Measurements from ENCODE around the gene IL27RA. TPM values are rescaled to one million over a fixed set of nuclear protein-coding genes. Genes with fewer than 3 reads are reported as not detected.

IL27RA gene
- total and polyA plus RNA-seq, 2 of the 4 experiments (the other 2 are of a cell fraction), result 2.9 to 5.1 TPM

DNA sequence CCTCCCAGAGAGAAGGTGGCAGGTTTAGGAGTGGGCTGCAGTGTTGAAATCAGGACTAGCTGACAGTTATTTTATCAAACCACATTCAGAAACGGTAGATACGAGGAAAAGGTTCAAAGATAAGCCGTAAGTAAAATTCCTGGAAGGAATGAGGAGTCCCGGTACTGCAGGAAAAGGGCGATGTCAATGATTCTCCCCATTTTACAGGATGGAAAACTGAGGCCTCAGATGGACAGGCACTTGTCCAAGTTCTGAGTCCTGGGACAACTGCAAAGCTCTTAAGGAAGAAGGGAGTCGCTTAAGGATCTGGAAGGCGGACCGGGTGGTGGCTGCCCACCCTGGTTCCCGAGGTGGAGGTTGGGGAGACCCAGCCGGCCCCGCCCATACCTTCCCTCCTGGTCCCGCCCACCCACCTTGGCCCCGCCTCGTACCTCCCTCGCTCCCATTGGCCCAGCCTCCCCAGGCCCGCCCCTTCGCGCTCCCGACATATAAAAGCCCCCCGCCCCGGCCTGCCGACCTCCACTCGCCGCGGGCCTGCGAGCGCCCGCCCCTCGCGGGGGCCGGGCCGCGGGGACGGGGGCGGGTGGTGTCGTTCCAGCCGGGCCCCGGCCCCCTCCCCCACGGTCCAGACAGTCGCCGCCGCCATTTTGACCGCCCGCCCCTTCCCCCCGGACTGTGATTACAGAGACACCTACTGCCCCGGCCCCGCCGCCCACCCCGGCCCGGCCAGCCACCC, 26.0 kb upstream of the IL27RA start (continued):
- TF ChIP-seq, protein P1, sequence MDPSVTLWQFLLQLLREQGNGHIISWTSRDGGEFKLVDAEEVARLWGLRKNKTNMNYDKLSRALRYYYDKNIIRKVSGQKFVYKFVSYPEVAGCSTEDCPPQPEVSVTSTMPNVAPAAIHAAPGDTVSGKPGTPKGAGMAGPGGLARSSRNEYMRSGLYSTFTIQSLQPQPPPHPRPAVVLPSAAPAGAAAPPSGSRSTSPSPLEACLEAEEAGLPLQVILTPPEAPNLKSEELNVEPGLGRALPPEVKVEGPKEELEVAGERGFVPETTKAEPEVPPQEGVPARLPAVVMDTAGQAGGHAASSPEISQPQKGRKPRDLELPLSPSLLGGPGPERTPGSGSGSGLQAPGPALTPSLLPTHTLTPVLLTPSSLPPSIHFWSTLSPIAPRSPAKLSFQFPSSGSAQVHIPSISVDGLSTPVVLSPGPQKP (IDR thresholded peaks at IDR 0.05; ENCODE audit: borderline replicate concordance, low read depth, low read length), result no peak

DNA sequence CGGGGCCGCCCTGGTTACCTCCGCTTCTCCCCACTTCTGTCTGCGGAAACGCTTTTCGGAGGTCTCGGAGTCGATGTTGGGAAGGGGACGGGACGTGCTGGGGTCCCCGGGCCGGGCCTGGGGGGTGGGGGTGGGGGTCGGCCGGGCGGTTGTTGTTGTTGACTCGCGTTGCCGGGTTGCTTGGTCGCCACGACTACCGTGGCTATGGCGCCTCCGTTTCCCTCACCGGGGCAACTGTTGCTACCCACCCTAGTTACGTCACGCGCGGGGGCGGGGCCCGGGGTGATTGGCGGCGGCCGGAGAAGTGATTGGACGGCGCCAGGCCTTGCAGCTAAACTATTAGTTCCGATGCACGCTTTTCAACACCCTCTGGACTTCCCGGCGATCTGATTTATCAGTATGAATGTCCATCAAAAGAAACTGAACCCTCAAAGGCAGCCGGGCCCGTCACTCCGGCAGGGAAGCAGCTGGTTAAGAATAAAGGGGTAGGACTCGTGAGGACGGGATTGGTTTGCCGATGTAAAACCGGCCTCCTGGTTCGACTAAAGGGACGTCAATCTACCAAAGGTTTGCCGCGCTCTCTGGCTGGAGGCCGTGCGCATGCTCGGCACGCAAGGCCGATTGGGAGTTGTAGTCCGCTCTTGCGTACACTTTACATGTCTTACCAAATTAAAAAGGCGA, 25.3 kb upstream of the IL27RA start, which contains the start of gene RFX1:
RFX1 (minus strand) TSS at position 236 of the 681 bp plus-strand sequence. CDS start 12,477 bp downstream, outside the sequence.
- Histone ChIP-seq H2AFZ (replicated peaks; ENCODE audit: low read length, poor library complexity) (peak within 1 kb of the TSS; percentile 98), H2AK5ac (ENCODE audit: low read depth, low read length) (peak within 1 kb of the TSS; percentile 91), H3K9me3 (ENCODE audit: control insufficient read depth, insufficient read depth, low read length) (no peaks in the 10 kb centered on the region), H3K4me3 (ENCODE audit: insufficient read depth, low read depth, low read length) (peak within 1 kb of the TSS; percentile 54), H2BK20ac (ENCODE audit: low read depth, low read length) (peak within 1 kb of the TSS; percentile 34; the same call in 1 of the 2 replicates), H3K14ac (replicated peaks; ENCODE audit: low read depth, low read length) (peak within 1 kb of the TSS; percentile 84), H2BK5ac (ENCODE audit: low read depth, low read length, poor library complexity, severe bottlenecking) (peak within 1 kb of the TSS; percentile 81), H4K20me1 (ENCODE audit: insufficient read depth, low read length) (peaks cover 9% of the 10 kb centered on the region), H2BK120ac (ENCODE audit: low read depth, low read length) (peak within 1 kb of the TSS; percentile 75), H4K91ac (ENCODE audit: insufficient read depth, low read depth, low read length) (peak within 1 kb of the TSS; percentile 78), H3K9ac (ENCODE audit: low read depth, low read length) (peak within 1 kb of the TSS; percentile 51), H3K23ac (ENCODE audit: low read depth, low read length) (peak within 1 kb of the TSS; percentile 83), H4K8ac (ENCODE audit: low read depth in 2 of 2, low read length in 2 of 2) (peak within 1 kb of the TSS; percentile 62 to 97), H3K9me1 (ENCODE audit: insufficient read depth, low read length) (peaks cover 5% of the 10 kb centered on the region; the same call in 1 of the 2 replicates), H2AK9ac (replicated peaks; ENCODE audit: low read depth, low read length, poor library complexity) (peak within 1 kb of the TSS; percentile 95), H2BK15ac (ENCODE audit: low read depth, low read length) (peak within 1 kb of the TSS; percentile 61; the same call in 1 of the 3 replicates), H3K4me2 (ENCODE audit: low read depth, low read length) (peak within 1 kb of the TSS; percentile 49), H3K56ac (ENCODE audit: extremely low read depth, insufficient read depth, low read length) (0 out of 2 replicates have a peak within 1 kb of the TSS, but pooled peaks have one; percentile 54), H3K27ac (ENCODE audit: insufficient read depth, low read length) (peak within 1 kb of the TSS; percentile 74), H3K4ac (ENCODE audit: low read depth, low read length) (peak within 1 kb of the TSS; percentile 90), H3K18ac (ENCODE audit: low read depth, low read length) (peak within 1 kb of the TSS; percentile 54; the same call in 1 of the 2 replicates), H3K4me1 (ENCODE audit: control insufficient read depth, insufficient read depth, low read length) (peaks cover 4% of the 10 kb centered on the region; the same call in 1 of the 2 replicates), H3K27me3 (ENCODE audit: control insufficient read depth, insufficient read depth, low read length) (no peaks in the 10 kb centered on the region), H4K5ac (ENCODE audit: low read depth, low read length) (peak within 1 kb of the TSS; percentile 51), H3K79me1 (ENCODE audit: low read depth in 1 of 2, low read length in 2 of 2) (peaks cover 3 to 25% of the 10 kb centered on the region in 2 experiments), H3K36me3 (ENCODE audit: control insufficient read depth, insufficient read depth, low read length) (no peaks in the 10 kb centered on the region)
- intact Hi-C loops (cut with micrococcal nuclease) (no loop called here), dilution Hi-C loops (cut with HindIII; ENCODE audit: low sequenced_read_pairs, unreplicated experiment) (no loop called here), in situ Hi-C loops (cut with MboI; ENCODE audit: low sequenced_read_pairs) (no loop called here)
- BruUV-seq (replicated peaks), result no TSS peak
- ChIA-PET POLR2A (ENCODE audit: unreplicated experiment) (interaction anchor here (0.5 to 0.7 kb wide), 2 partner anchors 13 to 20 kb away, joined by 4 to 5 read pairs; no protein-coding TSS in a partner anchor), CTCF (no interaction called here)
- ATAC-seq (ENCODE audit: low read depth) (peak; percentile 89), DNase-seq (peak; percentile 100)
- WGBS, 2 experiments (ENCODE audit: extremely low coverage in 2 of 2, insufficient read length in 1 of 2), result 0% methylated on average over 7 of the region's 58 CpGs; no CpG with 5 or more reads in 1 of the 2 experiments
- TF ChIP-seq MAFK (IDR thresholded peaks at IDR 0.05; ENCODE audit: low read depth, low read length) (no peak), POLR2A (IDR thresholded peaks at IDR 0.05; ENCODE audit: low read depth, low read length) (peak; percentile 52), CEBPB (IDR thresholded peaks at IDR 0.05; ENCODE audit: low read depth, low read length) (peak; percentile 59), RCOR1 (IDR thresholded peaks at IDR 0.05; ENCODE audit: insufficient replicate concordance, low read length) (no peak), RFX5 (IDR thresholded peaks at IDR 0.05; ENCODE audit: low read depth, low read length) (no peak), SMC3 (IDR thresholded peaks at IDR 0.05; ENCODE audit: low read depth, low read length) (no peak), CHD1 (IDR thresholded peaks at IDR 0.05; ENCODE audit: low read depth, low read length) (no peak), BHLHE40 (IDR thresholded peaks at IDR 0.05; ENCODE audit: low read depth, low read length) (peak; percentile 59; the same call in 1 of the 2 replicates), MAZ (IDR thresholded peaks at IDR 0.05; ENCODE audit: borderline replicate concordance, low read depth, low read length) (peak; percentile 92; the same call in 1 of the 2 replicates), FOS (IDR thresholded peaks at IDR 0.05; ENCODE audit: low read depth, low read length) (peak; percentile 97), NFE2L2 (IDR thresholded peaks at IDR 0.05; ENCODE audit: low read depth, low read length) (no peak)
- TF ChIP-seq, protein P2, sequence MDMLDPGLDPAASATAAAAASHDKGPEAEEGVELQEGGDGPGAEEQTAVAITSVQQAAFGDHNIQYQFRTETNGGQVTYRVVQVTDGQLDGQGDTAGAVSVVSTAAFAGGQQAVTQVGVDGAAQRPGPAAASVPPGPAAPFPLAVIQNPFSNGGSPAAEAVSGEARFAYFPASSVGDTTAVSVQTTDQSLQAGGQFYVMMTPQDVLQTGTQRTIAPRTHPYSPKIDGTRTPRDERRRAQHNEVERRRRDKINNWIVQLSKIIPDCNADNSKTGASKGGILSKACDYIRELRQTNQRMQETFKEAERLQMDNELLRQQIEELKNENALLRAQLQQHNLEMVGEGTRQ (IDR thresholded peaks at IDR 0.05; ENCODE audit: low read depth, low read length), result peak; percentile 58; the same call in 1 of the 2 replicates

Data from IMR-90 (cell line).